LNCaP clone FGC (cell line): ENCODE results near the gene SFTPB.

Experiments used
- DNase-seq: peaks from one replicate; pipeline ENCODE4 v3.0.0-alpha.2; 2011; ENCODE audit warnings: low read depth
- H3K4me3 ChIP-seq: 2 replicates; pipeline ENCODE4 v1.5.1; 2011; ENCODE audit warnings: mild to moderate bottlenecking, low read depth, low read length, control low read depth
- CTCF ChIP-seq: IDR thresholded peaks from 2 replicates; pipeline ENCODE4 v1.5.1; 2012; ENCODE audit warnings: mild to moderate bottlenecking; ENCODE audit not compliant: control insufficient read depth, insufficient read depth; ENCODE audit errors: extremely low read depth

SFTPB gene

DNA sequence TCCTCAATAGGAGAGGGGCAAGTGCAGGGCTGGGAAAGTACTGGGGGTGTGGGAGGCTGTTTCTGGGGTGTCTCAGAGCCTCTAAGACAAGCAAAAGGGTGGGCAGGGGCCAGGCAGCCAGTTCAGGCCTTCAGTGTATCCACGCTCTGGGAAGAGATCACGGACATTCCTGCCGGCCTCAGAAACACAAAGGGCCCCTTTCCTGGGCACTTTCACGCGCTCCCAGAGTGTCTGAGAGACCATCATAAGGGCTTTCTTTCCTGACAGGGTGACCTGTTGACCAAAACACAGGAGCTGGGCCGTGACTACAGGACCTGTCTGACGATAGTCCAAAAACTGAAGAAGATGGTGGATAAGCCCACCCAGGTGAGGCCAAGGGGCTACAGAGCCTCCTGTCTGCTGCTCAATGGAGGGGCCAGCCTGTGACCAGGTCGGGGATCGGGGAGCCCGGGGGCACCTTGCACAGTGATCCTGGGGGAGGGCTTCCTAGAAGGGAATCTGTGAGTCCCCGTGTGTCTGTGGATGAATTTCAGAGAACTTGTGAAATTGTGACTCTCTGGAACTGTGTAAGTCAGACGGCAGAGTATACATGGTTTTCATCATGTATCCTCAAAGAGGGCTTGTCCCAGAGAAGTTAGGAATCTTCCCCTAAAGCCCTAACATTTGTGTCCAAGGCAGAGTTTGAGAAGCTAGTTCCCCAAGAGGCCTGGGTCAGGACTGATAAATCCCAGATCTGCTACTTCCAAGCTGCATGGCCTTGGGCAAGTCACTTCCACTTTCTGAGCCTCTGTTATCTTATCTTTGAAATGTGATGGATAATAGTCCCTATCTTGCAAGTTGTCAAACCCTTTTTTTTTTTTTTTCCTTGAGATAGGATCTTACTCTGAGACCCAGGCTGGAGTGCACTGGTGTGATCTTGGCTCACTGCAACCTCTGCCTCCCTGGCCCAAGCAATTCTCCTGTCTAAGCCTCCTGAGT is 28.0 kb upstream of the SFTPB start:
- no peak for TF ChIP-seq CTCF
- no peak for DNase-seq
- H3K4me3 ChIP-seq: no peak overlapping the region

- no peak for DNase-seq
- no peak for TF ChIP-seq CTCF
Observed at GRCh38 chr2:85695121-85695520, 27.1 kb upstream of the SFTPB start.

DNA sequence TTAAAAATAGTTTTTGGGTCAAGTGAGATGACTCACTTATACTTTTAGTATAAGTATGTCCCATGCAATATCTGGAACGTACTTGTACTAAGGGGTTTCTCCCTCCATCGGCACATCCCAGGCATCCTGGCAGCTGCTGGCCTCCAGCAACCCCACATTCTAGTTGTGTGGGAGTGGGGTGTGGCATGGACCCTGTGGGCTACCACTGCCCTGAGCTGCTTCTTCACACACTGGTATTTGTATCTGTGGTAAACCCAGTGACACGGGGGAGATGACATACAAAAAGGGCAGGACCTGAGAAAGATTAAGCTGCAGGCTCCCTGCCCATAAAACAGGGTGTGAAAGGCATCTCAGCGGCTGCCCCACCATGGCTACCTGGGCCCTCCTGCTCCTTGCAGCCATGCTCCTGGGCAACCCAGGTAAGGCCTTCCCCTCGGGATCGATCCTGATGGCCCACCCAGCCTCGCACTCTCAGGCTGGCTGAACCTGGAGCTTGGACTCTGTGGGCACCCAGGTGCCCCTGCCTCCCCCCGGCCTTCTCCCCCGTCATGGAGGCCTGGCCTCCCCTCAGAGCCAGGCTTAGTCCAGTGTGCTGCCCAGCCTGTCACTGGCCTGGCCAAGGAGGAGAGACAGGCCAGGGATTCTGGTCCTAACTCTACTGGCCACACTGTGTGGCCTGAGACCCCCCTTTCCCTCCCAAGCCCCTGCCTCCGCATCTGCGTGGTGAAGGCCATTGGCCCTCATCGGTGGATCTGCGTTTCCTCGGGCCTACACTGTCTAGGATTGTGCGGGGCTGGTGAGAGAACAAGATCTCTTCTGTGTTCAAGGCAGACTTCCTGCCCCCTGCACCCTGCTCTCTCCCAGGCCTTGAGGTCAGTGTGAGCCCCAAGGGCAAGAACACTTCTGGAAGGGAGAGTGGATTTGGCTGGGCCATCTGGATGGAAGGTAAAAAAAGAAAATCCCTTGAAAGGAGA is 26.3 kb upstream of the SFTPB start, which contains the start of gene GNLY:
GNLY (plus strand) TSS at position 307 of the 974 bp plus-strand sequence; CDS start at position 368, 61 bp downstream.
- TF ChIP-seq CTCF: no peak
- no peak for DNase-seq
- no peak within 1 kb of the TSS for H3K4me3 ChIP-seq

More at GRCh38 chr2:85695121-85695520, 27.1 kb upstream of the SFTPB start:
- no peak overlapping the region for H3K4me3 ChIP-seq

DNA sequence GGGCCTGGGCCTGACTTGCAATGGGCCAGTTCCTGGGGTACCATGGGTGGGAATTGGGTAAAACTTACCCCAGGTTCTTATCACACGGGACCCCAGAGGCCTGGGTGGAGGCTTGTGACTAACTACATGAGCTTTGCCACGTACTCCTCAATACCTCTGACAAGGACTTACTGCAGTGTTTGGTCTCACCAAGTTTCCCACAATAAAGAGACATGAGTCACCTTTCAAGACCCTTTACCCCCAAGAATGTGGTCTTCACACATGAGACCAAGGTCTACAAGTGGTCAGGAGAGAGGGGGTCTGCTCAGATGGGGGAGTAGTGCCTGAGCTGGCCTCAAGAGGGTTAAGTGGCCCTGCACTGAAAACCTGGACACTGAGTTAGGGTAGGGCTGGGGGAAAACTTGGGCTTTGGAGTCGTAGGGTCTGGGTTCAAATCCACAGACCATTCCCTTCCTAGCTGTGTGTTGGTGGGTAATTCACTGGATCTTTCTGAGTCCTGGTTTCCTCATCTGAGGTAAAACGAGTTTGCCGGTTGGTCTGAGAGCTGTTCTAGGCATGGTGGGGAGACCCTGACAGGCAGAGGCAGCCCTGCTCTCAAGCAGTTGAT is 24.1 kb upstream of the SFTPB start:
- TF ChIP-seq CTCF: no peak
- no peak overlapping the region for H3K4me3 ChIP-seq
- DNase-seq: no peak

GRCh38 chr2:85690932-85691331 is 22.9 kb upstream of the SFTPB start:
- no peak overlapping the region for H3K4me3 ChIP-seq
- no peak for TF ChIP-seq CTCF

DNA sequence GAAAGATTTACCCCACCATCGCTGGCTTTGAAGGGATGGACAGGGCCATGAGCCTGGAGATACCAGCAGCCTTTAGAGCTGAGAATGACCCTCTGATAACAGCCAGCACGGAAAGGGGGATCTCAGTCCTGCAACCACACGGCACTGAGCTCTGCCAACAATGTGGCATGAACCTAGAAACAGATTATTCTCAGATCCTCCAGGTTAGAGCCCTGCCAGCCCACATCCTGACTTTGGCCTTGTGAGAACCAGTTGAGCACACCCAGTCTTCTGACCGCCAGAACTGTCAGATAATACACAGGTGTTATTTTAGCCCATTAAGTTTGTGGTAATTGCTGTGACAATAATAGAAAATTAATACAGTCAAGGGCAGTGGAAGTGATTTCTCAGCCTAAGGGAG is 16.8 kb upstream of the SFTPB start:
- DNase-seq: no peak
- no peak for TF ChIP-seq CTCF
- no peak overlapping the region for H3K4me3 ChIP-seq

More at GRCh38 chr2:85690932-85691331, 22.9 kb upstream of the SFTPB start:
- no peak for DNase-seq
